ENCODE data around the gene HSFX3.
"Not testable (repeated sequence)": the region's sequence is repeated elsewhere in the genome, so short reads cannot be mapped to it uniquely, and the experiment has no call there.

Gene HSFX3

GRCh38 chrX:149549701-149550100 lies at the start of gene HSFX3:
Gene HSFX3 (minus strand): TSS chrX:149549924. CDS start chrX:149549852, 72 bp downstream.
- DNase-seq, result not testable (repeated sequence)

GRCh38 chrX:149598603-149599002 lies 48.9 kb upstream of the HSFX3 start:
- not testable (repeated sequence) for DNase-seq

- not testable (repeated sequence) for DNase-seq
These were observed 46.2 kb upstream of the HSFX3 start for GRCh38 chrX:149595943-149596342.

GRCh38 chrX:149595214-149595613 lies 45.5 kb upstream of the HSFX3 start, which contains the start of gene HSFX2:
Gene HSFX2 (minus strand): TSS chrX:149595314. CDS start chrX:149594700, 614 bp downstream.
- DNase-seq, result not testable (repeated sequence)

- DNase-seq, result not testable (repeated sequence)
These were observed 41.3 kb upstream of the HSFX3 start for GRCh38 chrX:149590993-149591392.

GRCh38 chrX:149587359-149587758 lies 37.6 kb upstream of the HSFX3 start, which contains the start of gene MAGEA9B:
Gene MAGEA9B (minus strand): TSS chrX:149587459. CDS start chrX:149583179, 4,280 bp downstream.
- not testable (repeated sequence) for DNase-seq

GRCh38 chrX:149585631-149586030 lies 35.9 kb upstream of the HSFX3 start:
- not testable (repeated sequence) for DNase-seq

- not testable (repeated sequence) for DNase-seq
These were observed 23.7 kb upstream of the HSFX3 start for GRCh38 chrX:149573456-149573855.

- DNase-seq, result no peak
These were observed 23.0 kb upstream of the HSFX3 start for GRCh38 chrX:149572743-149573142.

- DNase-seq, result no peak
These were observed 22.0 kb upstream of the HSFX3 start for GRCh38 chrX:149571770-149572169.

GRCh38 chrX:149570668-149571067 lies 20.9 kb upstream of the HSFX3 start:
- DNase-seq, result no peak

GRCh38 chrX:149569770-149570169 lies 20.0 kb upstream of the HSFX3 start:
- no peak for DNase-seq

- no peak for DNase-seq
These were observed 19.1 kb upstream of the HSFX3 start for GRCh38 chrX:149568701-149569296.

- no peak for DNase-seq
These were observed 18.1 kb upstream of the HSFX3 start for GRCh38 chrX:149567621-149568417.

GRCh38 chrX:149563359-149563758 lies 13.6 kb upstream of the HSFX3 start:
- no peak for DNase-seq

- DNase-seq, result not testable (repeated sequence)
These were observed 5.5 kb upstream of the HSFX3 start for GRCh38 chrX:149555251-149555650.

GRCh38 chrX:149551939-149552248 lies 2.2 kb upstream of the HSFX3 start:
- not testable (repeated sequence) for DNase-seq

GRCh38 chrX:149551245-149551938 lies 1.7 kb upstream of the HSFX3 start:
- DNase-seq, result not testable (repeated sequence)

- DNase-seq, result not testable (repeated sequence)
These were observed 730 bp upstream of the HSFX3 start for GRCh38 chrX:149550454-149550853.

- not testable (repeated sequence) for DNase-seq
These were observed 1.9 kb downstream of the HSFX3 start for GRCh38 chrX:149547782-149548181.

GRCh38 chrX:149546962-149547361 lies 2.8 kb downstream of the HSFX3 start:
- DNase-seq, result not testable (repeated sequence)

GRCh38 chrX:149545545-149546543 lies 3.9 kb downstream of the HSFX3 start:
- DNase-seq, result peak; percentile 7
